Right lobe of liver (tissue), 6 donors: ENCODE measurements around the gene CD226. TPM values are rescaled to one million over a fixed set of nuclear protein-coding genes. Genes with fewer than 3 reads are reported as not detected.

Experiments used
- ATAC-seq, 4 donors: fragments of 200-7000 bp; cut with Tn5 transposase; one replicate each; pipeline ENCODE4 v1.9.1; 2020; ENCODE audit warnings: mild to moderate bottlenecking in 4 of 4, moderate library complexity in 4 of 4
- DNase-seq, 3 donors: peaks; one replicate each; pipeline ENCODE4 v3.0.0-alpha.2; 2020
- H3K27ac ChIP-seq, 3 donors: fragments of 200-600 bp; one replicate each; pipeline ENCODE4 v1.8.0; 2022
- H3K27me3 ChIP-seq, 2 donors: fragments of 200-600 bp; one replicate each; pipeline ENCODE4 v1.8.0; 2022
- H3K36me3 ChIP-seq, 4 donors: fragments of 200-600 bp; sonication (generic) in 1 of 4; one replicate each; pipeline versions ENCODE4 v1.5.1 to v1.8.0; 2017 to 2022; ENCODE audit warnings: control low read depth in 1 of 4
- H3K4me1 ChIP-seq, 4 donors: fragments of 200-600 bp; sonication (generic) in 1 of 4; one replicate each; pipeline versions ENCODE4 v1.5.1 to v1.8.0; 2017 to 2022; ENCODE audit warnings: control low read depth in 1 of 4
- H3K4me3 ChIP-seq, 3 donors: fragments of 200-600 bp; one replicate each; pipeline ENCODE4 v1.8.0; 2022
- H3K9me3 ChIP-seq, 4 donors: fragments of 200-600 bp; sonication (generic) in 1 of 4; one replicate each; pipeline versions ENCODE4 v1.5.1 to v1.8.0; 2017 to 2022; ENCODE audit warnings: control low read depth in 1 of 4
- POLR2A ChIP-seq: fragments of 450-650 bp; IDR thresholded peaks from one replicate; pipeline ENCODE4 v1.6.1; 2017; ENCODE audit warnings: antibody characterized with exemption, mild to moderate bottlenecking
- whole genome bisulfite sequencing: methylation state at CpG from one replicate; pipeline ENCODE4 v1.1.6; 2018; ENCODE audit warnings: low coverage, low lambda C conversion rate; ENCODE audit not compliant: insufficient coverage; ENCODE audit errors: missing lambda C conversion rate; 5-methylcytosine and 5-hydroxymethylcytosine counted together
- intact Hi-C, 2 donors: fragments of 100-400 bp; cut with DNase I; formaldehyde crosslinking; loops; one replicate each; pipeline versions ENCODE4 v1.11.2 to v1.14.1; 2022
- total RNA-seq, 6 experiments: library from RNA; depleted of rRNA in 2 of 6; stranded (reverse); fragments of >200 nt in 2 of 6; fragmentation: NEBNext Ultra II Directional in 3 of 6; extraction: Animal tissue kit (Norgen Biotek cat#: 25700) in 3 of 6; gene quantifications; one replicate each; pipeline versions ENCODE4 v1.1.0 to v1.2.4, GENCODE V29; 2016 to 2023
- TF ChIP-seq, protein P1 (sequence below), 4 donors: fragments of 200-600 bp in 3 of 4; fragments of 450-650 bp in 1 of 4; IDR thresholded peaks; one replicate each; pipeline versions ENCODE4 v1.5.1 to v1.8.0; 2016 to 2022; ENCODE audit warnings: antibody characterized with exemption in 4 of 4, mild to moderate bottlenecking in 2 of 4
- donor health status: DM: no; HTN: yes; CAD: no.
- donor health status: DM: no; HTN: no; CAD: no.
- donor health status: DM: no; HTN: no; CAD: no.
- donor health status: DM: no; HTN: yes; CAD: no.
- donor health status: DM: no; HTN: yes; CAD: no.

CD226 gene
- total RNA-seq, 6 experiments from 2014 or later: 0.68 to 3.8 (median 2.1) TPM

DNA sequence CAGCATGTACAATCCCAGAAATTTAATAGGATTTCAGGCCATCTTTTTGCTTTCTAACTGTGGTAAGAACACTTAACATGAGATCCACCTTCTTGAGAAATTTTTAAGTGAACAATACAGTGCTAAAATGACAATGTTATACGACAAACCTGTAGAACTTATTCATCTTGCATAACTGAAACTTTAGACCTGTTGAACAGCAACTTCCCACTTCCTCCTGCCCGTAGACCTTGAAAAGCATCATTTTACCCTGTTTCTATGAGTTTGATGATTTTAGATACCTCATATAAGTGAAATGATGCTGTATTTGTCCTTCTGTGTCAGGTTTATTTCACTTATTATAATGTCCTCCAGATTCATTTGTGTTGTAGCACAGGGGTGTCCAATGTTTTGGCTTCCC is 128.2 kb downstream of the CD226 start:
- 49% methylated on average over 2 of the region's 2 CpGs for WGBS
- H3K4me3 ChIP-seq: no peak overlapping the region
- DNase-seq: no peak
- intact Hi-C loops: no loop called here
- H3K27me3 ChIP-seq: no peaks in the 10 kb centered on the region
- no peaks in the 10 kb centered on the region for H3K4me1 ChIP-seq
- no peaks in the 10 kb centered on the region for H3K36me3 ChIP-seq
- no peak for TF ChIP-seq POLR2A
- TF ChIP-seq, protein P1, sequence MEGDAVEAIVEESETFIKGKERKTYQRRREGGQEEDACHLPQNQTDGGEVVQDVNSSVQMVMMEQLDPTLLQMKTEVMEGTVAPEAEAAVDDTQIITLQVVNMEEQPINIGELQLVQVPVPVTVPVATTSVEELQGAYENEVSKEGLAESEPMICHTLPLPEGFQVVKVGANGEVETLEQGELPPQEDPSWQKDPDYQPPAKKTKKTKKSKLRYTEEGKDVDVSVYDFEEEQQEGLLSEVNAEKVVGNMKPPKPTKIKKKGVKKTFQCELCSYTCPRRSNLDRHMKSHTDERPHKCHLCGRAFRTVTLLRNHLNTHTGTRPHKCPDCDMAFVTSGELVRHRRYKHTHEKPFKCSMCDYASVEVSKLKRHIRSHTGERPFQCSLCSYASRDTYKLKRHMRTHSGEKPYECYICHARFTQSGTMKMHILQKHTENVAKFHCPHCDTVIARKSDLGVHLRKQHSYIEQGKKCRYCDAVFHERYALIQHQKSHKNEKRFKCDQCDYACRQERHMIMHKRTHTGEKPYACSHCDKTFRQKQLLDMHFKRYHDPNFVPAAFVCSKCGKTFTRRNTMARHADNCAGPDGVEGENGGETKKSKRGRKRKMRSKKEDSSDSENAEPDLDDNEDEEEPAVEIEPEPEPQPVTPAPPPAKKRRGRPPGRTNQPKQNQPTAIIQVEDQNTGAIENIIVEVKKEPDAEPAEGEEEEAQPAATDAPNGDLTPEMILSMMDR (IDR thresholded peaks at IDR 0.05): no peak
- ATAC-seq: no peak
- H3K27ac ChIP-seq: no peak overlapping the region
- no peaks in the 10 kb centered on the region for H3K9me3 ChIP-seq

DNA sequence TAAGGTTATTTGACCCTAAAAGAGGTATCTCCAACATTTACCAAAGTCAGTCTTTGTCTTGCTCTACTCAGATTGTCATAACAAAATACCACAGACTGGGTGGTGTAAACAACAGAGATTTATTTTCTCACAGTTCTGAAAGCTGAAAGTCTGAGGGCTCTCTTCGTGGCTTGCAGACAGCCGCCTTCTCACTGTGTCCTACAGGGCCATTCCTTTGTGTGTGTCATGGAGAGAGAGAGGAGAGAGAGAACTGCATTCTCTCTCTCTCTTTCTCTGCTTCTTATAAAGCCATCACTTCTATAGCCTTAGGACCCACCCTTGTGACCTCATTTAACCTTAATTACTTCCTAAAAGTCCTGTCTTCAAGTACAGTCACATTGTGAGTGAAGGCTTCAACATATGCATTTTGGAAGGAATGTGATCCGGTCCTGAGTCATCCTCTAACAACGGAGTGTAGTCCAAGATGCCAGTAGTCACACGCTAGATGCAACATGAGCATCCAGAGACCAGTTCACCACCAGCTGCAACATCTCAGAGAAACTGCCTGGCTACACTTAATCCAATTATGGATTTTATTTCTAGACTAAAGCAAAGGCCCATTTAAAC is 130.2 kb downstream of the CD226 start:
- no peaks in the 10 kb centered on the region for H3K4me1 ChIP-seq
- WGBS: 80% methylated on average over 5 of the region's 5 CpGs
- TF ChIP-seq POLR2A: no peak
- TF ChIP-seq, protein P1 (IDR thresholded peaks at IDR 0.05): no peak
- ATAC-seq: no peak
- no peak overlapping the region for H3K27ac ChIP-seq
- no peaks in the 10 kb centered on the region for H3K36me3 ChIP-seq
- H3K27me3 ChIP-seq: no peaks in the 10 kb centered on the region
- DNase-seq: no peak
- no peaks in the 10 kb centered on the region for H3K9me3 ChIP-seq
- no peak overlapping the region for H3K4me3 ChIP-seq
- intact Hi-C loops: no loop called here

DNA sequence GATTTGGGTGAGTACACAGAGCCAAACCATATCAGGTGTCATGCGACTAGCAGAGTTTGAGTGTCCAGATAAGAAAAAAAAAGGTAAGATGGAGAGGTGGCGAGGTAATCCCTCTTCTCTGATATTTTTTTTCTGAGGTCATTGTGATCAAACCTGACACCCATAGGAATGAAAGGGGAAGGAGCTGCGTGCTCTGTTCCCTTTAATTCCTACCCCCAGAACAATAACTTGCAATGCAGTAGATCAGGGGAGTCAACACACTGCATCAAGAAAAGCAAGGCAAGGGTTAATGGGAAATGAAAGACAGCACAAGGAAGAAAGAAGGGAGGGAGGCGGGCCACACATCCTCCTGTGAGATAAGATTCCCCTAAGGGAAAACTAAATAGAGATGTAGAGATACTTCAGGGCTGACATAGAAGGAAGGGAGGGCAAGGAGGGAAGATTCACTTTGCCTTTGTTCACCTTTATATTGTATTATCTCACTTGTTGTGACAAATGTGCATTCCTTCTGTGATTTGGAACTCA is 132.8 kb downstream of the CD226 start:
- no peaks in the 10 kb centered on the region for H3K4me1 ChIP-seq
- H3K4me3 ChIP-seq: no peak overlapping the region
- intact Hi-C loops: no loop called here
- DNase-seq (no peak), ATAC-seq (no peak)
- H3K27ac ChIP-seq: no peak overlapping the region
- no peaks in the 10 kb centered on the region for H3K9me3 ChIP-seq
- no peaks in the 10 kb centered on the region for H3K36me3 ChIP-seq
- no peaks in the 10 kb centered on the region for H3K27me3 ChIP-seq
- 30% methylated on average over 4 of the region's 4 CpGs for WGBS
- TF ChIP-seq, protein P1 (IDR thresholded peaks at IDR 0.05): no peak
- no peak for TF ChIP-seq POLR2A

DNA sequence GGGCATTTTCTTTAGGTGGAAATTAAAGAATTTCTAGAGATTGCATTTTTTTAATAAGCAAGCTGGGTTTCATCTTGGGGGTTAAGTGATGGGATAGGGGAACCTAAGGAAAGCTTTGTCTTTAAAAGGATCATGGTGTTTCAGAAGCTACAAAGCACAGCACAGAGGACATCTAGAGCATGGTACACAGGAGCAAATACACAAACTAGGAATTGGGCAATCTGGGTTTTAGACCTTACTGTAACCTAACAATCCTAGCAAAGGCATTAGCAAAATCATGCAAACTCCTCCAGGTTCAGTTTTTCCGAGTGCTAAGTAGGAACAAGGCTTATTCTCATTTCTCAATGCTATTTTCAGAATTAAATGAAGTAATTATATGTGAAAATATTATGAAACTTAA is 134.1 kb downstream of the CD226 start:
- intact Hi-C loops: no loop called here
- WGBS: 27% methylated on average over 1 of the region's 1 CpG
- no peak overlapping the region for H3K27ac ChIP-seq

More for the DNA sequence above, 134.1 kb downstream of the CD226 start:
- Histone ChIP-seq H3K36me3 (no peaks in the 10 kb centered on the region), H3K4me3 (no peak overlapping the region), H3K9me3 (no peaks in the 10 kb centered on the region), H3K4me1 (no peaks in the 10 kb centered on the region), H3K27me3 (no peaks in the 10 kb centered on the region)
- TF ChIP-seq, protein P1 (IDR thresholded peaks at IDR 0.05): no peak
- TF ChIP-seq POLR2A: no peak
- ATAC-seq: no peak
- no peak for DNase-seq
